GM19438 (cell line): Measurements from ENCODE around the gene SLC26A8.

Experiments
- ATAC-seq: cut with Tn5 transposase; IDR thresholded peaks from one replicate; pipeline ENCODE4 v1.9.1; 2021; ENCODE audit warnings: low read depth; ENCODE audit not compliant: unreplicated experiment

Gene SLC26A8

GRCh38 chr6:36023996-36024795, at the start of gene SLC26A8:
Gene SLC26A8, minus strand, starts transcription at chr6:36024641. Its CDS starts 4,934 bp downstream, at chr6:36019707.
- no peak for ATAC-seq

GRCh38 chr6:36073587-36073986, 49.1 kb upstream of the SLC26A8 start:
- ATAC-seq, result no peak

- no peak for ATAC-seq
Observed at GRCh38 chr6:36072681-36073080, 48.2 kb upstream of the SLC26A8 start.

- no peak for ATAC-seq
Observed at GRCh38 chr6:36071714-36072113, 47.3 kb upstream of the SLC26A8 start.

- no peak for ATAC-seq
Observed at GRCh38 chr6:36071281-36071680, 46.8 kb upstream of the SLC26A8 start.

- no peak for ATAC-seq
Observed at GRCh38 chr6:36070252-36070651, 45.8 kb upstream of the SLC26A8 start.

- no peak for ATAC-seq
Observed at GRCh38 chr6:36069573-36069972, 45.1 kb upstream of the SLC26A8 start.

GRCh38 chr6:36068586-36068985, 44.1 kb upstream of the SLC26A8 start:
- ATAC-seq, result no peak

GRCh38 chr6:36068012-36068392, 43.6 kb upstream of the SLC26A8 start:
- no peak for ATAC-seq

GRCh38 chr6:36067374-36068011, 43.1 kb upstream of the SLC26A8 start:
- no peak for ATAC-seq

GRCh38 chr6:36066817-36067216, 42.4 kb upstream of the SLC26A8 start:
- ATAC-seq, result no peak

- ATAC-seq, result no peak
Observed at GRCh38 chr6:36065916-36066315, 41.5 kb upstream of the SLC26A8 start.

GRCh38 chr6:36064770-36065396, 40.4 kb upstream of the SLC26A8 start:
- ATAC-seq, result no peak

- no peak for ATAC-seq
Observed at GRCh38 chr6:36063318-36064060, 39.0 kb upstream of the SLC26A8 start.

- ATAC-seq, result no peak
Observed at GRCh38 chr6:36062247-36062646, 37.8 kb upstream of the SLC26A8 start.

GRCh38 chr6:36061236-36061635, 36.8 kb upstream of the SLC26A8 start:
- no peak for ATAC-seq

GRCh38 chr6:36056178-36056577, 31.7 kb upstream of the SLC26A8 start:
- ATAC-seq, result no peak

- ATAC-seq, result no peak
Observed at GRCh38 chr6:36054956-36055355, 30.5 kb upstream of the SLC26A8 start.

- ATAC-seq, result no peak
Observed at GRCh38 chr6:36054415-36054814, 30.0 kb upstream of the SLC26A8 start.

GRCh38 chr6:36053878-36054277, 29.4 kb upstream of the SLC26A8 start:
- ATAC-seq, result no peak

- no peak for ATAC-seq
Observed at GRCh38 chr6:36052097-36052496, 27.7 kb upstream of the SLC26A8 start.
